ENCODE results near the gene TMEM250.

TMEM250 gene

DNA sequence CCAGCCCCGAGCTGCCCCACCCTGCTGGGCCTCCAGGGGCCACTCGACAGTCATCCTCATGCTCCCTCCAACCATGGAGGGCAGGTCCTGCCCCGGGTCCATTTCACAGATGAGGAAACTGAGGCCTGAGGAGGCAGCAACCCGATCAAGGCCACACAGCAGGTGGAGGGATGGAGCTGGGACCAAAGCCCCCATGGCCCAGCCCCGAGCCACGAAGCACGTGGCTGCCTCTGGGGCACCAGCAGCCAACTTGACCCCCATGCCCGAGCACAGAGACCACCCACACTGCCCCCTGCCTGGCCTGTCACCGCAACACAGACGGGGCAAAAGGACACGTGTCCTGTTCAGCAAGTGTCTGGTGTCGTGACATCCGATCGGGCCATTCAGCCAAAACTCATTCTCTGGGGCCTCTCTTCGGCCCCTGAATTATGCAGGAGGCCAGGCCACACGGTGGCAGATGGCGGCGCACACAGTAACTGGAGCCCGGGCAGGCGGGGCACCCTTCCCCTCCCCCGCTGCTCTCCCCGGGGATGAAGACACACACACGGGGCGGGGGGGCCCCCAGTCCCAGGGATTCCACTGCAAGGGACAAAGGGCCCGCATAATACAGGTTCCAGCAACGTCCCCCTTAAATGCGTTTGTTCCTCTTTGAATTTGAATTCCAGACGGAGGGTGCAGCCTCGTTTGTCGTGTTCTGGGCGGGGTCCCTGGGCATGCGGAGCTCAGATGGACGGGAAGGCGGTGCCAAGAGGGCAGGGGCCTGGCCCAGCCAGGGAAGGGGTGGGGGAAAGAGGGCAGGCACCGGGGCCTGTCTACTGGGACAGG, 29.4 kb upstream of the TMEM250 start:
- H3K4me3 ChIP-seq (ENCODE audit: low read depth, low read length) = no peak overlapping the region
- in situ Hi-C loops (cut with HindIII; ENCODE audit: low sequenced_read_pairs) = no loop called here

DNA sequence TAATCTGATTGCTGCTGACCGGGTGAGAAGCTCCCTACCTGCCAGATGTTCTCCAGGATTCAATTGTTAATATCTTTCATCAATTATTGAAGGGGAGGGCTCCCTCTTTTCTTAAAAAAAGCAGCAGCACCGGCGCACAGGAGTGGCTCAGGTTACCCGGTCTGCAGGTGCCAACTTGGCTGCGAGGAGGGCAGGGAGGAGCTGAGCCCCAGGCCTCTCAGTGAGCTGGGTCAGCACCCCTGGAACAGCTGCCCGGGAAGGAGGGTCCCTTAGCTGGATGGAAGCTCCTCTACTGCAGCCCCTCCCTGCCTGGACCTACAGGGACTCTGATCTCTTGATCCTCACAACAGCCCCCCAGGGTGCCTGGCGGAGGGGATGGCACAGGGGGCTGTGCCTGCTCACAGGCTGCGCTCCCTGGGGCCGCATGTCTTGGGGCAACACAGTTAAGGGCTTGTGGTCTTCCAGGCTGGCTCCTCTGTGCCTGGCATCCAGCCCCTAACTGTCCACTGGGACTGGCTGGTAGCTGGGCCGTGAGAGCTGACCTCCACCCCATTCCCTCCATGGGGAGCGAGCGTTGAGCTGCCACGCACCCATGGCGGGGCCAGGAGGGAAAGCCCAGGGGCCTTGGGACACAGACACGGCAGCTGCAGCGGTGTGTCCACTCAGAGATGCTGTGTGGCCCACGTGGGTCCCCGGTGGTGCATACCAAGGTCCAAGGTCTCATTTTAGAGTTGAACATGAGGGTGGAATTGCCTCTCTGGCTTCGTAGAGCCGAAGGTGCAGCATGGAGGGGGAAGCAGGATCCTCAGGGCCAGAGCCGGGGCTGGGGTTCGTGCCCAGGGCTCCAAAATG, 28.6 kb upstream of the TMEM250 start:
- DNase-seq (ENCODE audit: low read depth) = no peak
- no peak overlapping the region for H3K4me3 ChIP-seq (ENCODE audit: low read depth, low read length)
- no peak for TF ChIP-seq CTCF (IDR thresholded peaks at IDR 0.05; ENCODE audit: low read depth, low read length, missing control alignments)
- in situ Hi-C loops (cut with HindIII; ENCODE audit: low sequenced_read_pairs) = no loop called here

More for the DNA sequence above, 29.4 kb upstream of the TMEM250 start:
- no peak for TF ChIP-seq CTCF (IDR thresholded peaks at IDR 0.05; ENCODE audit: low read depth, low read length, missing control alignments)
- no peak for DNase-seq (ENCODE audit: low read depth)

DNA sequence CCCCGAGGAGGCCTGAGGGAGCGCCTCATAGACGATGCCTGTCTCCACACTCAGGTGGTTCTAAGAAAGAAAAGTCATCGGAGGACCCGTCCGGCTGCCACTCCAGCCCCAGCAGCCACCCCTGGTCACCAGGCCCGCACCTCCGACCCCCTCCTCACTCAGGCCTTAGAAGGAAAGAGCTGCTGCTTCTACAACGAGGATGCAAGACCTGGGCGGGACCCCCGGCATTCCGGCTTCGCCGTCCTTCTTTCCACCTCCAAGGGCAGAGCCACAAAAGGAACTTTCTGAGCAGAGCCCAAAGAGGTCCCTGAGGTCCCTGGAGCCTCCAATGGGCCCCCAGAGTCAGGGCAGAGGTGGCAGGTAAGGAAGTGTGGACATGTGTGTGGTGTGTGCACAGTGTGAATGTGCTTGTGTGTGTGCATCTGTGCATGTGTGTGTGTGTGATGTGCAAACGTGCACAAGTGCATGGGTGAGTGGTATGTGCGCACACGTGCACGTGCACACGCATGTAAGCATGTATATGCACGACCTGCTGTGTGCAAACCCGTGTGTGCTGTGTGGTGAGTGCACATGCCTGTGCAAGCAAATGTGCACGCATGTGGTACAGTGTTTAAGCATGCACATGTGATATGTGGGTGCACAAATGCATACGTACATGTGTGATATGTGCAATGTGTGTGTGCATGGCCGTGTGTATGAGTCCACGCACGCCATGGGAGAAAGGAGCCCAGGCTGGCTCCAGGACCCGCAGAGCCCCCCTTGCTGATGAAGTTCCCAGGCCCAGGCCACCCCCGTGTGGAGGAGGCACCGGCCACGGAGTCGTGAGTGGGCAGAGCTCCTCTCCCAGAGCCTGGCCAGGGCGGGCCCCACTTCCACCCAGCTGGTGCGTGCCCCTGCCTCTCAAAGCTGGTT, 27.7 kb upstream of the TMEM250 start:
- no peak overlapping the region for H3K4me3 ChIP-seq (ENCODE audit: low read depth, low read length)
- no peak for DNase-seq (ENCODE audit: low read depth)
- in situ Hi-C loops (cut with HindIII; ENCODE audit: low sequenced_read_pairs) = no loop called here
- no peak for TF ChIP-seq CTCF (IDR thresholded peaks at IDR 0.05; ENCODE audit: low read depth, low read length, missing control alignments)

GRCh38 chr9:136145580-136145979, 26.9 kb upstream of the TMEM250 start:
- no peak for DNase-seq (ENCODE audit: low read depth)
- H3K4me3 ChIP-seq (ENCODE audit: low read depth, low read length) = no peak overlapping the region
- in situ Hi-C loops (cut with HindIII; ENCODE audit: low sequenced_read_pairs) = no loop called here
- TF ChIP-seq CTCF (IDR thresholded peaks at IDR 0.05; ENCODE audit: low read depth, low read length, missing control alignments) = no peak

DNA sequence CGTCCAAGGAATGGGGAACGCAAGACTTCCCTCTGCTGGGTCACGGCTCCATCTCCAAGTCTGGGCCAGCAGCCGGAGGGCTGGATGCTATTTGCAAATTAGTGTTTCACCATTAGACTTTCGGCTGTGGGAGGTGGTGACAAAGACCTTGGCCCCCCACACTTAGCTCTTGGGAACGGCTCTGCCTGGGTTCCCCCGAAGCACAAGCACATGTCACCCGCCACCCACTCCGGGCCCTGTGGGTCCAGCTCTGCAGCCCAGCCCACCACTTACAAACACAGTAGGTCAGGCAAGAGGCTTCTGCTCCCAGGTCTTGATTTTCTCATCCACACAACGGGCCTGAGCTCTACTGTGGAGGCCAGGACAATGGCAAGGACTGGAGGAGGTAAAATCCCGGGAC, 25.8 kb upstream of the TMEM250 start:
- TF ChIP-seq CTCF (IDR thresholded peaks at IDR 0.05; ENCODE audit: low read depth, low read length, missing control alignments) = no peak
- H3K4me3 ChIP-seq (ENCODE audit: low read depth, low read length) = no peak overlapping the region
- DNase-seq (ENCODE audit: low read depth) = no peak
- in situ Hi-C loops (cut with HindIII; ENCODE audit: low sequenced_read_pairs) = no loop called here
